ENCODE data around the gene IFIT3. TPM values are rescaled to one million over a fixed set of nuclear protein-coding genes. Genes with fewer than 3 reads are reported as not detected.

IFIT3 gene
- total and polyA plus RNA-seq, 2 experiments from 2014 or later = 0.42 to 0.52 TPM

DNA sequence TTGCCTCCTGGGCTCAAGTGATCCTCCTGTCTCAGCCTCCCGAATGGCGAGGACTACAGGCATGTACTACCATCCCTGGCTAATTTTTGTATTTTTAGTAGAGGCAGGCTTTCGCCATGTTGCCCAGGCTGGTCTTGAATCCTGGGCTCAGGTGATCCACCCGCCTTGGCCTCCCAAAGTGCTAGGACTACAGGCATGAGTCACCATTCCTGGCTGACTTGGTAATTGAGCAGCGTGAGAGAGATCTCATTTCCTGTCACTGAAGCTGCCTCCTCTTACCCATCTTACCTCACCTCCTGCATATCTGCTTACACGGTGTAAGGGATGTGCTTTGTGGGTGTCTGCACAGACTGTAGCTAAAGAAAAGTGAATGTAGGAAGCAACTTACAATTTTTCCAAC lies 9.7 kb downstream of the IFIT3 start:
- H4K20me1 ChIP-seq (replicated peaks; ENCODE audit: insufficient read depth) = no peaks in the 10 kb centered on the region
- H3K4me1 Mint-ChIP-seq = peaks cover 21% of the 10 kb centered on the region
- no peak for ATAC-seq
- no peak for TF ChIP-seq ZNF114 (CRISPR knock-in tag; IDR thresholded peaks at IDR 0.05)
- TF ChIP-seq CTCF (conservative IDR thresholded peaks at IDR 0.05; ENCODE audit: low read depth in 2 of 2) = no peak
- no peak for TF ChIP-seq NANOG (IDR thresholded peaks at IDR 0.05; ENCODE audit: borderline replicate concordance)
- TF ChIP-seq, protein P1, sequence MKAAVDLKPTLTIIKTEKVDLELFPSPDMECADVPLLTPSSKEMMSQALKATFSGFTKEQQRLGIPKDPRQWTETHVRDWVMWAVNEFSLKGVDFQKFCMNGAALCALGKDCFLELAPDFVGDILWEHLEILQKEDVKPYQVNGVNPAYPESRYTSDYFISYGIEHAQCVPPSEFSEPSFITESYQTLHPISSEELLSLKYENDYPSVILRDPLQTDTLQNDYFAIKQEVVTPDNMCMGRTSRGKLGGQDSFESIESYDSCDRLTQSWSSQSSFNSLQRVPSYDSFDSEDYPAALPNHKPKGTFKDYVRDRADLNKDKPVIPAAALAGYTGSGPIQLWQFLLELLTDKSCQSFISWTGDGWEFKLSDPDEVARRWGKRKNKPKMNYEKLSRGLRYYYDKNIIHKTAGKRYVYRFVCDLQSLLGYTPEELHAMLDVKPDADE (IDR thresholded peaks at IDR 0.05) = no peak
- TF ChIP-seq, protein P2, sequence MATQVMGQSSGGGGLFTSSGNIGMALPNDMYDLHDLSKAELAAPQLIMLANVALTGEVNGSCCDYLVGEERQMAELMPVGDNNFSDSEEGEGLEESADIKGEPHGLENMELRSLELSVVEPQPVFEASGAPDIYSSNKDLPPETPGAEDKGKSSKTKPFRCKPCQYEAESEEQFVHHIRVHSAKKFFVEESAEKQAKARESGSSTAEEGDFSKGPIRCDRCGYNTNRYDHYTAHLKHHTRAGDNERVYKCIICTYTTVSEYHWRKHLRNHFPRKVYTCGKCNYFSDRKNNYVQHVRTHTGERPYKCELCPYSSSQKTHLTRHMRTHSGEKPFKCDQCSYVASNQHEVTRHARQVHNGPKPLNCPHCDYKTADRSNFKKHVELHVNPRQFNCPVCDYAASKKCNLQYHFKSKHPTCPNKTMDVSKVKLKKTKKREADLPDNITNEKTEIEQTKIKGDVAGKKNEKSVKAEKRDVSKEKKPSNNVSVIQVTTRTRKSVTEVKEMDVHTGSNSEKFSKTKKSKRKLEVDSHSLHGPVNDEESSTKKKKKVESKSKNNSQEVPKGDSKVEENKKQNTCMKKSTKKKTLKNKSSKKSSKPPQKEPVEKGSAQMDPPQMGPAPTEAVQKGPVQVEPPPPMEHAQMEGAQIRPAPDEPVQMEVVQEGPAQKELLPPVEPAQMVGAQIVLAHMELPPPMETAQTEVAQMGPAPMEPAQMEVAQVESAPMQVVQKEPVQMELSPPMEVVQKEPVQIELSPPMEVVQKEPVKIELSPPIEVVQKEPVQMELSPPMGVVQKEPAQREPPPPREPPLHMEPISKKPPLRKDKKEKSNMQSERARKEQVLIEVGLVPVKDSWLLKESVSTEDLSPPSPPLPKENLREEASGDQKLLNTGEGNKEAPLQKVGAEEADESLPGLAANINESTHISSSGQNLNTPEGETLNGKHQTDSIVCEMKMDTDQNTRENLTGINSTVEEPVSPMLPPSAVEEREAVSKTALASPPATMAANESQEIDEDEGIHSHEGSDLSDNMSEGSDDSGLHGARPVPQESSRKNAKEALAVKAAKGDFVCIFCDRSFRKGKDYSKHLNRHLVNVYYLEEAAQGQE (IDR thresholded peaks at IDR 0.05; ENCODE audit: unreplicated experiment) = no peak
- no peak for TF ChIP-seq EZH2 (IDR thresholded peaks at IDR 0.05; ENCODE audit: low read depth, unreplicated experiment)
- no peak for TF ChIP-seq STAT1 (IDR thresholded peaks at IDR 0.05; ENCODE audit: unreplicated experiment)
- TF ChIP-seq EZH2phosphoT487 (IDR thresholded peaks at IDR 0.05; ENCODE audit: unreplicated experiment) = no peak
- TF ChIP-seq JUNB (IDR thresholded peaks at IDR 0.05; ENCODE audit: unreplicated experiment) = no peak
- no peak for TF ChIP-seq CREB1 (CRISPR knock-in tag; IDR thresholded peaks at IDR 0.05; ENCODE audit: low read depth)
- TF ChIP-seq POLR2AphosphoS5 (IDR thresholded peaks at IDR 0.05; ENCODE audit: low read depth) = no peak
- no peak for TF ChIP-seq ZNF331 (CRISPR knock-in tag; IDR thresholded peaks at IDR 0.05; ENCODE audit: low read depth)
- TF ChIP-seq ZNF462 (CRISPR knock-in tag; IDR thresholded peaks at IDR 0.05) = no peak
- no peaks in the 10 kb centered on the region for H3K9me3 Mint-ChIP-seq
- H3K4me1 ChIP-seq (ENCODE audit: insufficient read depth) = peaks cover 21% of the 10 kb centered on the region
- H3K79me2 ChIP-seq (replicated peaks; ENCODE audit: insufficient read depth) = no peaks in the 10 kb centered on the region
- H3K27ac Mint-ChIP-seq = no peak overlapping the region
- no peak for DNase-seq (ENCODE audit: low spot score)
- no peaks in the 10 kb centered on the region for H3K36me3 ChIP-seq (ENCODE audit: insufficient read depth)
- no peak overlapping the region for H3K27ac ChIP-seq (ENCODE audit: low read depth)
- no peaks in the 10 kb centered on the region; the same call in 1 of the 2 replicates for H3F3A ChIP-seq (replicated peaks; ENCODE audit: low read depth)
- no peak overlapping the region for H3K4me3 Mint-ChIP-seq
- H3K36me3 Mint-ChIP-seq (ENCODE audit: low read depth) = no peaks in the 10 kb centered on the region
- peaks cover 14% of the 10 kb centered on the region for H3K9me2 ChIP-seq (ENCODE audit: insufficient read depth)
- H3K4me3 ChIP-seq = no peak overlapping the region
- no peak overlapping the region for H3K4me2 ChIP-seq
- no peak overlapping the region for H2AFZ ChIP-seq
- no peaks in the 10 kb centered on the region for H3K27me3 ChIP-seq (ENCODE audit: insufficient read depth)
- H3K27me3 Mint-ChIP-seq (ENCODE audit: insufficient read depth, low read depth, poor library complexity) = peaks cover 16% of the 10 kb centered on the region

Measured in GM23338 (cell line).